NOMO-1 (cell line): ENCODE results near the gene CCDC34.

ENCODE experiments used
- DNase-seq, 2 experiments: peaks; one replicate each; lab custom pipeline; 2025; ENCODE audit not compliant: unreplicated experiment in 2 of 2; lab: John Stamatoyannopoulos, UW

Gene CCDC34

DNA sequence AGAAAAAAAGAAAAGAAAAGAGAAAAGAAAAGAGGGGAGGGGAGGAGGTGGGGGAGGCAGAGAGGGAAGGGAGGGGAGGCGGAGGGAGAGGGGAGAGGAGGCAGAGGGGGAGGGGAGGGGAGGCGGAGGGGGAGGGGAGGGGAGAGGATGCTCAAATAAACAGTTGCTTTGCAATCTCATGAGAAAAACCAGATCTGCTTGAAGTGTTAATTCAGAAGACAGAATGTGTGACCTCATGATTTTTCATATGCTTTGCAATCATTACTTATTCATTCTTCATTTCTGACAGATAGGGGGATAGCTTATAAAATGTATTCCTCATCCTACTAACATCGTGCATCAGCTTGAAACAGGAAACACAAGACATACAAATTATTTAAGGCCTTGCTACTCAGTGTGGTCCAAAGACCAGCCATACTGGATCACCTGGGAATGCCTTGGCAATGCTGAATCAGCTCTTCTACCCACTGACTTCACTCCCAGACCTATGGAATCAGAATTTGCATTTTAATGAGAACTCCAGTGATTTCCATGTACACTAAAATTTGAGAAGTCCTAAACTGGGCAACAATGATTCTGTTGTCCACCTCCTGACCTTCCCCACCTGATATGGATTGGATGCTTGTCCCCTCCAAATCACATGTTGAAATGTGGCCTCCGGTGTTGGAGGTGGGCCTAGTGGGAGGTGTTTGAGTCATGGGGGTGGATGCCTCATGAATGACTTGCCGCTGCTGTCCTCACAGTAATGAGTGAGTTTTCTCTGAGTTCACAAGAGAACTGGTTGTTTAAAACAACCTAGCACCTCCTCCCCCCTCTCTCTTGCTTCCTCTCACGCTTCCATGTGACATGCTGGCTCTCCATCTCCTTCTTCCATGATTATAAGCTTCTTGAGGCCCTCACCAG, 69.2 kb downstream of the CCDC34 start:
- DNase-seq = no peak

- DNase-seq = no peak
Measured at GRCh38 chr11:27292637-27293010, 70.4 kb downstream of the CCDC34 start.

GRCh38 chr11:27291954-27292636, 70.9 kb downstream of the CCDC34 start:
- no peak for DNase-seq

DNA sequence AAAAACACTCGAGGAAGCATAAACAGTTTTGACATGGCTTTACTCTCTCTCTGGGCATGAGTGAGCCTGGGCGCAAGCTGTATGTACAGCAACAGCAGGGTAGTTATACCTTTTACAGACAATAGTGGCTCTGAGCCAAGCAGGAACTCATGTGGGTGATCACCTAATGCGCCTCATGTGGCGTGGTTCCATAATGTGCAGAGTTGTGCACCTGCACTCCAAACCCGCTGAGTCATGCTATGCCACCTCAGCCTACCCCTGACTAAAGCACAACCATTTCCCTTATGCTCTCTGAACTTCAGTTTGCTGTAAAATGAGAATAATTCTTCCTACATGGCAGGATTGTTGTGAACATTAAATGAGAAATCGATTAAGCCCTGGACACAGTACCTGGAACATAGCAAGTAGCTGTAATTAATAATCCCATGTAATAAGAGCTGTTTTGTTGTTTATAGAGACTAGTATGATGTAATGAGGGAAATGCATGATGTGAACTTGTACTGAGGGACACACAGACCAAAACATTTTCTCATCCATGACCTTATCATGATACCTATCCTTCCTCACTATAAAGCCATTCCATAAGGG, 71.6 kb downstream of the CCDC34 start:
- no peak for DNase-seq

DNA sequence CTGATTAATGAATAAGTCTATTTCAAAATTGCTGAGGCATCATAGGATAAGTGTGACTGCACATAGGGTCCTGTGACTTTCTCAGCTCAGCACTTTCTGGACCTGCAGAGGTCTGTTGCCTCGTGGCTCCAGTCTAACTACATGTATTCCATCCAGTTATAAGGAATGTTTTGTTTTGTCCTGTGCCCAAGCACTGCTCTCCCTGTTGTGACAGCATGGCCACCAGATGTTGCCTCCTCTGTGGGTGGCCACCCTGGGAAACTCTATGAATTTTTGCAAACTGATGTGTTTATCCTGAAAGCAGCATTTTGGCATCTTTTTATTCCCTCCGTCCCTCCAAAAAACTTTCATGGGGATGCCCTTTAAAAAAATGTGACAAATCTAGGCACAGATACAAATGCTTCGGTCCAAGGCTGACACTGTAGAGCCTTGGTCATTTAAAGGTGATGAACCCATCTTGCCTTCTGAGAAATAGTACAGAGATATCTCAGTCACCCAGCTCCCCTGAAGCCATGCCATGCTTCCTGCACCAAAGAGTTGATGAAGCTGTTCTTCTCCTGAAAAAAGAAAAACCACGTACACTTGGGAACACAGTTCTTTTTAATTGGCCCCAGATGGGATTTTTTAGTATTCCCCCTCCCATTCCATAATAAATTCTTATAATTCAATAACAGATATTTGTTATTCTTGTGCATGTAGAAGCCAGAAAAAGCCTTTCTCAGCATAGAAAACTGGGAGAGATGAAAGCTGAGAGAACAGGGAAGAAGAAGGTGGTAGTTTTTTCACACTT, 72.6 kb downstream of the CCDC34 start:
- no peak for DNase-seq
